ENCODE results near the gene NEDD8. TPM values are rescaled to one million over a fixed set of nuclear protein-coding genes. Genes with fewer than 3 reads are reported as not detected.

The NEDD8 gene
- total RNA-seq, 1 donor from 2014 or later, result 191 TPM

DNA sequence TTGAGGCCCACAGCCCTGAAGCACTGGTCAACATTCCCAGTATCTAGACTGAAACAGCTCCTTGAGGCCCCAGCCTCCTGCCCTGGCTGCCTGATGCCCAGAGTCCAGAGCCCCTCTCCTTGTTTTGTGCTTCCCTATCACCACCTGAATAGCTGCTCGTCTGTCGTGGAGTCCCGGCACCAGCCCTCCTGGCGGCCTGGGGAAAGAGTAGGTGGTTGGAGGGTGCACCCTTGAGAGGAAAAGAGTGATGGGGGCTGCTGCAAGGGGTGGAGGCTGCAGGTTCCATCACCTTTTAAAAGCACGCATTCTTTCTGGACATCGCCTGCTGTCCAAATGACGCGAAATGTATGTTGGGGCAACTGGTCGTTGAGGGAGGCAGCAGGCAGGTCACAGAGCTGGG lies 36.1 kb upstream of the NEDD8 start:
- H3K9me3 Mint-ChIP-seq, result no peaks in the 10 kb centered on the region
- H3K4me1 Mint-ChIP-seq, result peaks cover 18% of the 10 kb centered on the region
- H3K36me3 Mint-ChIP-seq (ENCODE audit: low read depth), result peaks cover 2% of the 10 kb centered on the region
- no peak overlapping the region for H3K27ac Mint-ChIP-seq (ENCODE audit: unreplicated experiment)
- TF ChIP-seq, protein P1, sequence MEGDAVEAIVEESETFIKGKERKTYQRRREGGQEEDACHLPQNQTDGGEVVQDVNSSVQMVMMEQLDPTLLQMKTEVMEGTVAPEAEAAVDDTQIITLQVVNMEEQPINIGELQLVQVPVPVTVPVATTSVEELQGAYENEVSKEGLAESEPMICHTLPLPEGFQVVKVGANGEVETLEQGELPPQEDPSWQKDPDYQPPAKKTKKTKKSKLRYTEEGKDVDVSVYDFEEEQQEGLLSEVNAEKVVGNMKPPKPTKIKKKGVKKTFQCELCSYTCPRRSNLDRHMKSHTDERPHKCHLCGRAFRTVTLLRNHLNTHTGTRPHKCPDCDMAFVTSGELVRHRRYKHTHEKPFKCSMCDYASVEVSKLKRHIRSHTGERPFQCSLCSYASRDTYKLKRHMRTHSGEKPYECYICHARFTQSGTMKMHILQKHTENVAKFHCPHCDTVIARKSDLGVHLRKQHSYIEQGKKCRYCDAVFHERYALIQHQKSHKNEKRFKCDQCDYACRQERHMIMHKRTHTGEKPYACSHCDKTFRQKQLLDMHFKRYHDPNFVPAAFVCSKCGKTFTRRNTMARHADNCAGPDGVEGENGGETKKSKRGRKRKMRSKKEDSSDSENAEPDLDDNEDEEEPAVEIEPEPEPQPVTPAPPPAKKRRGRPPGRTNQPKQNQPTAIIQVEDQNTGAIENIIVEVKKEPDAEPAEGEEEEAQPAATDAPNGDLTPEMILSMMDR (conservative IDR thresholded peaks at IDR 0.05), result no peak
- no peaks in the 10 kb centered on the region for H3K27me3 Mint-ChIP-seq (ENCODE audit: low read depth)
- DNase-seq (ENCODE audit: low read depth, low spot score), result no peak
- H3K4me3 Mint-ChIP-seq, result no peak overlapping the region

DNA sequence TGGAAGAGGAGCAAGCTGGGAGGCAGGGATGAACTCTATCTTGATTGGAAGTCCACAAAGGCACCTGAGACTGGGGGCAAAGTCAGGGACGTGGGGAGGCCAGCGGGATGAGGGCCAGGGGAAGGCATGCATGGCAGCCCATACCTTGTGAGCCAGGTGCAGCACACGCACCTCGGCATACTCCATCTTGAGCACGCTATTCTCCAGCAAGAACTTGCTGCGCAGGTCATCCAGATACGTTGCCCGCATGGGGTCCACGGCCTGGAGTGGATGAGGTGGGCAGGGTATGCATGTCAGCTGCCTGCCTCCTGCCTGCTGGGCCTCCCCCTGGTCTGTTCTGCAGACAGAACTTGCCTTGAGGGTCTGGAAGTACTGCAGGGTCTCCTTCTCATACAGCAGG lies 35.3 kb upstream of the NEDD8 start:
- no peak overlapping the region for H3K27ac Mint-ChIP-seq (ENCODE audit: unreplicated experiment)
- peaks cover 15% of the 10 kb centered on the region for H3K4me1 Mint-ChIP-seq
- H3K4me3 Mint-ChIP-seq, result peak overlapping the region; percentile 39
- H3K27me3 Mint-ChIP-seq (ENCODE audit: low read depth), result no peaks in the 10 kb centered on the region
- H3K36me3 Mint-ChIP-seq (ENCODE audit: low read depth), result peaks cover 2% of the 10 kb centered on the region
- H3K9me3 Mint-ChIP-seq, result no peaks in the 10 kb centered on the region
- TF ChIP-seq, protein P1 (conservative IDR thresholded peaks at IDR 0.05), result no peak
- DNase-seq (ENCODE audit: low read depth, low spot score), result no peak

DNA sequence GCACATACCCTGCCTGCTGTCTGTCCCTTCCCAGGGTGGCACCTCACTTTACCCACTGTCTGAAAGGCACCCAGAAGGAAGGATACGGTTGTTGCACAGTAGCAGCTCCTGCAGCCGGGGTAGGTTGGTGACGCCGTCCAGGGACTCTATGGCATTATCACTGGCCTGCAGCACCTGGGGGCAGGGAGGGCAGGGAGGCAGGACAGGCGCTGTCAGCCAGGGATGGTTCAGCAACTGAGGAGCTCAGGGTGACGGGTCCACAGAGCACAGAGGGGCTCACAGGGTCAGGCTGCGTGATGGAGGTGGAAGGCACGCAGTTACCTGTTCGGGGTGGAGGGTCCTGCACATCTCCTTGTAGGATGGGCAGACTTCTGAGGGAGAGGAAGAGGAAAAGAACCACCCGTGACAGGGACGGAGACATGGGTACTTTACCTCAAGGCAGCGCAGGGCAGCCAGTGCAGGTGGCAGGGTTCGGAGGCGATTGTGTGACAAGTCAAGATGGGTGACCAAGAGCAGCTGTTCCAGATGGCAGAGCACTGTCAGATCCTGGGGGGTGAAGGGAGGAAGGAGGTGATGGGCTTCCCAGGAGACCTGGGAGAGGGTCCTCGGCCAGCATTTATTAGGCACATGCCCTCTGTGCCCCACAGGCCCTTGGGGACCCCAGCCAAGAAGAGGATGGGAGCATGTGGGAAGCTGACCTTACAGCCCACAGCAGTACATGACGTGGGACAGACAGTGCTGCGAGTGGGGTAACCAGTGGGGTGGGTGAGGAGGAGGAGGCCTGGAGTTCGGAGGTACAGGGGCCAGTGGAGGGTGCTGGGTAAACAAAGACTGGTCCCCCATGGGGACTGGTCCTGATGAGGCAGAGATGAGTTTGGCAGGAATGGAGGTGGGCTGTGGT lies 34.4 kb upstream of the NEDD8 start:
- H3K9me3 Mint-ChIP-seq, result no peaks in the 10 kb centered on the region
- peaks cover 6% of the 10 kb centered on the region for H3K4me1 Mint-ChIP-seq
- TF ChIP-seq, protein P1 (conservative IDR thresholded peaks at IDR 0.05), result no peak
- H3K4me3 Mint-ChIP-seq, result peak overlapping the region; percentile 39
- no peaks in the 10 kb centered on the region for H3K27me3 Mint-ChIP-seq (ENCODE audit: low read depth)
- peaks cover 2% of the 10 kb centered on the region for H3K36me3 Mint-ChIP-seq (ENCODE audit: low read depth)
- DNase-seq (ENCODE audit: low read depth, low spot score), result no peak
- no peak overlapping the region for H3K27ac Mint-ChIP-seq (ENCODE audit: unreplicated experiment)

DNA sequence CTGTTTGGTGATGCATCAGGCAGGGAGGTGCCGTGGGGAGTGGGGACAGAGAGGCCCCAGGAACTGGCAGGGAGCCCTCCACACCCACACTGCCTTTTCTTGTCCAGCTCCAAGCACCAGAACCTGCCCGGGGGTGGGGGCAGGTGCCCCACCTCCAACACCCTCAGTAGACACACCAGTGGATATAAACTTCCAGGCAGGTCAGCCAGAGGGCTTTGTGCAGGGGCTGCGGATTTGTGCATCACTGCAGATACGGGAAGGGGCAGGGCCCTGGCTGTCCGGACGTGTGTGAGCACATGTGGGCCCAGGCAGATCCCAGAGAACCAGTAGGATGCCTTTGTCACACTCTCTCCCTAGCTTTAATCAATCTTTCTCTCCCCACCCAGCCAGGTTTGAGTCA lies 32.1 kb upstream of the NEDD8 start:
- no peak for DNase-seq (ENCODE audit: low read depth, low spot score)
- H3K36me3 Mint-ChIP-seq (ENCODE audit: low read depth), result peaks cover 2% of the 10 kb centered on the region
- peak overlapping the region; percentile 84 for H3K27ac Mint-ChIP-seq (ENCODE audit: unreplicated experiment)
- TF ChIP-seq, protein P1 (conservative IDR thresholded peaks at IDR 0.05), result no peak
- no peaks in the 10 kb centered on the region for H3K4me1 Mint-ChIP-seq
- no peaks in the 10 kb centered on the region for H3K9me3 Mint-ChIP-seq
- H3K27me3 Mint-ChIP-seq (ENCODE audit: low read depth), result no peaks in the 10 kb centered on the region
- no peak overlapping the region for H3K4me3 Mint-ChIP-seq

DNA sequence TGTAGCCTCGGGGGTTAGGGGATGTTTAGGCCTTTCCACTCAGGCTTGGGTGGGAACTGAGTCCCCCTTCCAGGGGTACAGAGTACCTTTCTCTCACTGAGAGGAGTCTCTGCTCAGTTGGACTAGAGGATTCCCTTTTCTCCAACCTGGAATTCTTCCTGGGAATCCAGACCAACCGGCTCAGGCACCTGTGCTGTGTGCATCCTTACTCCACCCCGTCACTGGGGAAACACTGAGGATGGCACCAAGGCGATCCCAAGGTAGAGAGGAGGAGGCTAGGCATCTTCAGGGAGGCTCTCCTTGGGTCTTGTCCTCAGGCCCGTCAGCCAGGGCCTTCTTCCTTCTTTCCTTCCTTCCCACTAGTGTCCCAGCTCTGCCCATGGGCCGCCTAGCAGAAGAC lies 31.7 kb upstream of the NEDD8 start:
- TF ChIP-seq, protein P1 (conservative IDR thresholded peaks at IDR 0.05), result no peak
- Mint-ChIP-seq H3K27ac (ENCODE audit: unreplicated experiment) (no peak overlapping the region), H3K4me1 (no peaks in the 10 kb centered on the region), H3K27me3 (ENCODE audit: low read depth) (no peaks in the 10 kb centered on the region), H3K36me3 (ENCODE audit: low read depth) (peaks cover 2% of the 10 kb centered on the region), H3K4me3 (no peak overlapping the region), H3K9me3 (no peaks in the 10 kb centered on the region)
- no peak for DNase-seq (ENCODE audit: low read depth, low spot score)
